ENCODE results near the gene NAA50. TPM values are rescaled to one million over a fixed set of nuclear protein-coding genes. Genes with fewer than 3 reads are reported as not detected.

The NAA50 gene
- 10 to 100 TPM; 84.9 to 85.6 TPM for total RNA-seq

DNA sequence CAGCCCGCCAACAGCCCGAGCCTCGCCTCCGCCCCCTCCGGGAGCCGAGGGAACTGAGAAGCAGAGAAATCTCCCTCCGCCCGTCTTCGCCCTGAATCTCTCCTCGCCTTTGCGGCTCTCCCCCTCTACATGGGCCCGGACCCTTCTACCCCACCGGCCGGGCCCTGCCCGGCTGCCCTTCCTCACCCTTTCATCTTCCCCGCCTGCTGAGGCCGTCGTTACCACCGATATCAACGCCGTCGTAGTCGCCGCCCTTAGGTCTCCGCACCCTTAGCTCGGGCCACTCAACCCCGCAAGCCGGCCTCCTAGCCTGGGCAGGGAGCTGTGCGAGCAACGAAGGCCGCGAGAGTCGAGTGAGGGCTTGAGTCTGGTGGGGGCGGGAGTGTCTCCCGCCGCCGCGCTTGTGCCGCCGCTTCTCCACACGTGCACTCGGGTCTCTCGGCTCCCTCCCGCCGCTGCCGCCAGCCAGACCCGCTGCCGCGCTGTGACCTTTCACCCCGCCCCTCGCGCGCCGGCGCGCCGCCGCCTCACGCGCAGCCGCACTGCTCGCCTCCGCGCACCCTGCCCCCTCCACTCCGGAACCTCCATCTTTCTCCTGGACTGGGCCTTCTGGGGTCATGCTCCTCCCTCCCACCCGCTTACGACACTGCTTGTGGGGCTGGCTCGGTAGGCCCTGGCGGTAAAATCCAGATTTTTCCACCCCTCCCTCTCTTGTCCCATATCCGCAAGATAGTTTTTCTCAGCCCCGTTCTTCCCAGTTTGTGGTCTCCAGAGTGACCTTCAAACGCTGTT lies at the start of gene NAA50:
Gene NAA50 (minus strand): TSS at position 494 of the 792 bp plus-strand sequence. CDS start 300 bp downstream, at position 194.

DNA sequence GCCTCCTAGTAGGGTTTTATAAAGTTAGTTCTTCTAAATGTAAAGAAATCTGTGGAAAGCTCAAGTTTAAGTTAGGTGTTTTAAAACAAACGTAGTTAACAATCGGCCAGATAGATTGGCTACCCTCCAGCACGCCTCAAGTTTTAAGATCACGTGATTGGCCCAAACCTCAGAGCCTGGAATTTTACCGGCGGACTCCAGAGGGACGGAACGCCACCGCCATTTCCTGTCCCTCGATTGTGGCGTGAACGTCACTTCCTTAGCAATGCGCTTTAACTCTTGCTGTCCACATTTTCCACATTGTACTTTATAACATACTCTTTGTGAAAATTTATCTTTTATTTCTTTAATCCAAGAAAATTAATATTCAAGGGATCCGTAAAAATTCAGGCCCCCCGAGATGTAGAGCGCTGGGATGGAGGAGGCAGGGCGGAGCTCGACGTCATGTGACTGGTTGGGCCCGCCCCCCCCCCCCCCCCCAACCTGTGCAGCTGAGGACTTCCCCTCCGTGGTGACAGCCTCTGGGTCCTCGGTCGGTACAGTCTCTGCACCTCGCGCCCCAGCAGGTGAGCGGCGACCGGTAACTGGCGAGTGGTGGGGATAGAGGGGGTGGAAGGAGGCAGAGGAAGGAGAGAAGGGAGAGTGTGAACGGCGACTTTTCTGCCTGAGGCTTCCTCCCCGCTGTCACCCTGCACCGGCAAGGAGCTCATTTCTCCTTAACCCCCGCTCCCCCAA lies 666 bp upstream of the NAA50 start, which contains the start of gene ATP6V1A:
Gene ATP6V1A (plus strand): TSS at position 488 of the 735 bp plus-strand sequence. CDS start 31,719 bp downstream, outside the sequence.

DNA sequence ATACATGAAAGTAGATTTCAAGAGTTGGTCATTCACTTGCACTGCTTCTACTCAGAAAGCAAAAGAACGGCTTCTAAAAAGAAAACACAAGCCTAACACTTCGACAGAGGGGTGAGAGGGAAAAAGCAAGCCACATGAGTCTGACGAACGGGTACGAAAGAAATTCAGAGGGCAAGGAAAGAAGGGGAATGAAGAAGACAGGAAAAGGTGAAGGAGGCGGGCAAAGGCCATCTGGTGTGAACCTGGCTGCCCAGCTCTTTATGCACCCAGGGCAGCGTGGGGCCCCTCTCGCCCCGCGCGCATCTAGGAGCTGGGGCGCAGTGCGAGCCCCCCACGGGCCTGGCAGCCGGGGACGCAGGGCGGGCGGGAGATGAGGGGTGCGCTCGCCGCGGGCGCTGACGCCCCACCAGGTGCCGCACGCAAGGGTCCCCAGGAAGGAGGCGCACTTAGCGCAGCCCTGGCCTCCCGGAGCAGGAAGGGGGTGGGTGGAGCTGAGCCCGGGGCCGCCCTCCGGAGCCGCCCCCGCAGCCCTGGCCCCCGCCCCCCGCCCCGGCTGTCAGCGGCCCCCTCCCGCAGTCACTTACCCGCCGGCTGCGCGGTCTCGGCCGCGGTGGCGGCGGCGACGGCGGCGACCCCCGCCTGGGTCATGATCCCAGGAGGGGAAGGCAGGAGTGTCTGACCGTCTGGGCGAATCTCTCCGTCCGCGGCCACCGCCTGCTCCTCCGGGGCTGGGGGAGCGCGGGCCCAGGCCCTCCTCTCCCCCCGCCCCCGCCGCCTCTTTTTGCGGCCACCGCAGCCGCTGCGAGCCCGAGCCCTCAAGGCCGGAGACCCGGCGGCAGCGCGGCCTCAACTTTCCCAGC lies 50.0 kb downstream of the NAA50 start, which contains the start of gene USF3:
Gene USF3 (minus strand): TSS at position 857 of the 860 bp plus-strand sequence. CDS start 21,764 bp downstream, outside the sequence.

Other genes with a start within 250 kb of the NAA50 start
- gene SPICE1, start 231.1 kb downstream of the NAA50 start, total RNA-seq: 10 to 100 TPM; 17.1 to 17.2 TPM
- 10 to 100 TPM; 19.7 to 21.9 TPM for gene SIDT1, start 213.7 kb downstream of the NAA50 start, total RNA-seq
- gene USF3, start 49.6 kb downstream of the NAA50 start, total RNA-seq: 10 to 100 TPM; 22.0 to 24.2 TPM
- gene ATP6V1A, start 786 bp upstream of the NAA50 start, total RNA-seq: 10 to 100 TPM; 35.7 to 35.9 TPM
- gene GRAMD1C, start 92.5 kb upstream of the NAA50 start, total RNA-seq: under 1 TPM; 0.34 to 0.81 TPM
- 1 to 10 TPM; 1.9 to 2.8 TPM for gene ZDHHC23, start 201.8 kb upstream of the NAA50 start, total RNA-seq

Measured in activated naive CD4-positive, alpha-beta T cell treated with anti-CD3 and anti-CD28 coated beads, Interleukin-2, amount 10 ng/mL, durations not matched to agents 5 hours and 36 hours (primary cell).